Natural killer cell treated with Interleukin-12 subunit alpha and Interleukin-12 subunit beta and Interleukin-15 and Interleukin-18, amount 100 ng/mL, for 72 hours (primary cell): Measurements from ENCODE around the gene PWWP2B. TPM values are rescaled to one million over a fixed set of nuclear protein-coding genes. Genes with fewer than 3 reads are reported as not detected.
A peak's percentile ranks its signal among the peaks of the same experiment; 100 is the strongest.

Experiments used
- ATAC-seq, 2 donors: fragments of 150-1000 bp; cut with Tn5 transposase in 1 of 2; sonication (Bioruptor Pico), chemical (Tn5 transposase) in 1 of 2; 2 replicates each; pipeline ENCODE4 v1.10.0; 2021
- DNase-seq: peaks from one replicate; pipeline ENCODE4 v3.0.0; 2022; ENCODE audit warnings: low spot score
- H3K27ac Mint-ChIP-seq, 2 donors: 1 replicate in 1 of 2; 2 replicates in 1 of 2; pipeline ENCODE4 v1.8.0; 2022; ENCODE audit warnings: mixed read lengths in 2 of 2, mild to moderate bottlenecking in 1 of 2, moderate library complexity in 1 of 2
- H3K27me3 Mint-ChIP-seq, 2 donors: 1 replicate in 1 of 2; 2 replicates in 1 of 2; pipeline ENCODE4 v1.8.0; 2022; ENCODE audit warnings: mixed read lengths in 2 of 2
- H3K36me3 Mint-ChIP-seq: one replicate; pipeline ENCODE4 v1.8.0; 2022; ENCODE audit warnings: mixed read lengths
- H3K4me1 Mint-ChIP-seq, 2 donors: 1 replicate in 1 of 2; 2 replicates in 1 of 2; pipeline ENCODE4 v1.8.0; 2022; ENCODE audit warnings: low read depth in 2 of 2, mixed read lengths in 2 of 2, mild to moderate bottlenecking in 1 of 2
- H3K4me3 Mint-ChIP-seq: one replicate; pipeline ENCODE4 v1.8.0; 2022; ENCODE audit warnings: mixed read lengths
- H3K9me3 Mint-ChIP-seq: 2 replicates; pipeline ENCODE4 v1.8.0; 2022; ENCODE audit warnings: mixed read lengths
- total RNA-seq, 2 donors: library from RNA; stranded (reverse); gene quantifications; one replicate each; pipeline ENCODE4 v1.2.3, GENCODE V29; 2022

The PWWP2B gene
- total RNA-seq, 2 donors from 2014 or later, result 15.2 to 17.9 TPM

- H3K27me3 Mint-ChIP-seq, result no peaks in the 10 kb centered on the region
These were observed 16.5 kb downstream of the PWWP2B start for GRCh38 chr10:132413226-132414205.

GRCh38 chr10:132414402-132415016 is 17.5 kb downstream of the PWWP2B start:
- peaks cover 8% of the 10 kb centered on the region for H3K36me3 Mint-ChIP-seq
- no peak overlapping the region for H3K4me3 Mint-ChIP-seq
- peaks cover 13 to 23% of the 10 kb centered on the region in 2 donors for H3K4me1 Mint-ChIP-seq
- H3K27ac Mint-ChIP-seq, result no peak overlapping the region
- DNase-seq (no peak), ATAC-seq (no peak)
- H3K9me3 Mint-ChIP-seq, result no peaks in the 10 kb centered on the region
- no peaks in the 10 kb centered on the region for H3K27me3 Mint-ChIP-seq

More at GRCh38 chr10:132413226-132414205, 16.5 kb downstream of the PWWP2B start:
- Mint-ChIP-seq H3K27ac (peak overlapping the region in 1 of 2 donors; percentile 12), H3K4me1 (peaks cover 13 to 24% of the 10 kb centered on the region in 2 donors), H3K9me3 (no peaks in the 10 kb centered on the region), H3K36me3 (peaks cover 8% of the 10 kb centered on the region), H3K4me3 (no peak overlapping the region)
- DNase-seq (no peak), ATAC-seq (no peak)

GRCh38 chr10:132415255-132415654 is 18.3 kb downstream of the PWWP2B start:
- H3K27me3 Mint-ChIP-seq, result no peaks in the 10 kb centered on the region
- ATAC-seq (no peak), DNase-seq (no peak)
- H3K9me3 Mint-ChIP-seq, result no peaks in the 10 kb centered on the region
- H3K4me1 Mint-ChIP-seq, result peaks cover 8 to 18% of the 10 kb centered on the region in 2 donors
- H3K4me3 Mint-ChIP-seq, result no peak overlapping the region
- H3K27ac Mint-ChIP-seq, result peak overlapping the region in 1 of 2 donors; percentile 8
- peaks cover 8% of the 10 kb centered on the region for H3K36me3 Mint-ChIP-seq

- no peaks in the 10 kb centered on the region for H3K9me3 Mint-ChIP-seq
- H3K27ac Mint-ChIP-seq, result no peak overlapping the region
- H3K4me1 Mint-ChIP-seq, result peaks cover 8 to 21% of the 10 kb centered on the region in 2 donors
- no peaks in the 10 kb centered on the region for H3K27me3 Mint-ChIP-seq
- peaks cover 8% of the 10 kb centered on the region for H3K36me3 Mint-ChIP-seq
- DNase-seq (no peak), ATAC-seq (no peak)
- H3K4me3 Mint-ChIP-seq, result no peak overlapping the region
These were observed 19.0 kb downstream of the PWWP2B start for GRCh38 chr10:132415956-132416355.

- no peak overlapping the region for H3K27ac Mint-ChIP-seq
- no peaks in the 10 kb centered on the region for H3K27me3 Mint-ChIP-seq
- no peak overlapping the region for H3K4me3 Mint-ChIP-seq
- no peak for ATAC-seq
- peaks cover 8 to 24% of the 10 kb centered on the region in 2 donors for H3K4me1 Mint-ChIP-seq
- DNase-seq, result no peak
- H3K9me3 Mint-ChIP-seq, result no peaks in the 10 kb centered on the region
- H3K36me3 Mint-ChIP-seq, result peaks cover 8% of the 10 kb centered on the region
These were observed 19.7 kb downstream of the PWWP2B start for GRCh38 chr10:132416566-132417256.

GRCh38 chr10:132417257-132417910 is 20.4 kb downstream of the PWWP2B start:
- DNase-seq, result no peak
- Mint-ChIP-seq H3K4me3 (no peak overlapping the region), H3K27ac (no peak overlapping the region), H3K9me3 (no peaks in the 10 kb centered on the region), H3K27me3 (no peaks in the 10 kb centered on the region), H3K36me3 (peaks cover 8% of the 10 kb centered on the region), H3K4me1 (peaks cover 8 to 28% of the 10 kb centered on the region in 2 donors)
- no peak for ATAC-seq

- Mint-ChIP-seq H3K27me3 (no peaks in the 10 kb centered on the region), H3K9me3 (no peaks in the 10 kb centered on the region), H3K4me3 (no peak overlapping the region), H3K36me3 (peaks cover 8% of the 10 kb centered on the region), H3K4me1 (peaks cover 14 to 34% of the 10 kb centered on the region in 2 donors), H3K27ac (no peak overlapping the region)
- DNase-seq (no peak), ATAC-seq (no peak)
These were observed 21.0 kb downstream of the PWWP2B start for GRCh38 chr10:132417957-132418441.

- H3K4me1 Mint-ChIP-seq, result peaks cover 21 to 36% of the 10 kb centered on the region in 2 donors
- no peaks in the 10 kb centered on the region for H3K27me3 Mint-ChIP-seq
- H3K4me3 Mint-ChIP-seq, result no peak overlapping the region
- no peaks in the 10 kb centered on the region for H3K9me3 Mint-ChIP-seq
- peaks cover 8% of the 10 kb centered on the region for H3K36me3 Mint-ChIP-seq
- no peak overlapping the region for H3K27ac Mint-ChIP-seq
- DNase-seq (no peak), ATAC-seq (no peak)
These were observed 21.8 kb downstream of the PWWP2B start for GRCh38 chr10:132418527-132419416.

- Mint-ChIP-seq H3K36me3 (peaks cover 8% of the 10 kb centered on the region), H3K27ac (peak overlapping the region; percentile 74 to 82), H3K4me1 (peaks cover 21 to 33% of the 10 kb centered on the region in 2 donors), H3K9me3 (no peaks in the 10 kb centered on the region), H3K27me3 (no peaks in the 10 kb centered on the region), H3K4me3 (no peak overlapping the region)
- DNase-seq, result no peak
- no peak for ATAC-seq
These were observed 22.8 kb downstream of the PWWP2B start for GRCh38 chr10:132419538-132420468.

- peak overlapping the region; percentile 74 to 82 for H3K27ac Mint-ChIP-seq
- H3K4me1 Mint-ChIP-seq, result peaks cover 15 to 26% of the 10 kb centered on the region in 2 donors
- no peaks in the 10 kb centered on the region for H3K9me3 Mint-ChIP-seq
- H3K36me3 Mint-ChIP-seq, result peaks cover 2% of the 10 kb centered on the region
- peak; percentile 20 to 47 for ATAC-seq
- no peak overlapping the region for H3K4me3 Mint-ChIP-seq
- no peaks in the 10 kb centered on the region for H3K27me3 Mint-ChIP-seq
- no peak for DNase-seq
These were observed 23.5 kb downstream of the PWWP2B start for GRCh38 chr10:132420469-132420980.

GRCh38 chr10:132420981-132421846 is 24.2 kb downstream of the PWWP2B start:
- Mint-ChIP-seq H3K9me3 (no peaks in the 10 kb centered on the region), H3K27ac (peak overlapping the region; percentile 74 to 82), H3K27me3 (no peaks in the 10 kb centered on the region), H3K4me1 (peaks cover 13 to 25% of the 10 kb centered on the region in 2 donors), H3K4me3 (peak overlapping the region; percentile 50), H3K36me3 (no peaks in the 10 kb centered on the region)
- DNase-seq, result peak; percentile 75
- ATAC-seq, result peak; percentile 76 to 79
